MM.1S (cell line): ENCODE results near the gene PDXDC1.

ENCODE experiments used
- EZH2 ChIP-seq: fragments of 300-600 bp; sonication (generic); optimal IDR thresholded peaks from 2 replicates; pipeline ENCODE3; 2017; ENCODE audit warnings: low read depth, mild to moderate bottlenecking, antibody characterized with exemption, low read length, mixed read lengths
- EZH2phosphoT487 ChIP-seq: fragments of 300-600 bp; sonication (generic); IDR thresholded peaks from 2 replicates; pipeline ENCODE4 v1.6.1; 2018; ENCODE audit warnings: antibody characterized with exemption, low read length

DNA sequence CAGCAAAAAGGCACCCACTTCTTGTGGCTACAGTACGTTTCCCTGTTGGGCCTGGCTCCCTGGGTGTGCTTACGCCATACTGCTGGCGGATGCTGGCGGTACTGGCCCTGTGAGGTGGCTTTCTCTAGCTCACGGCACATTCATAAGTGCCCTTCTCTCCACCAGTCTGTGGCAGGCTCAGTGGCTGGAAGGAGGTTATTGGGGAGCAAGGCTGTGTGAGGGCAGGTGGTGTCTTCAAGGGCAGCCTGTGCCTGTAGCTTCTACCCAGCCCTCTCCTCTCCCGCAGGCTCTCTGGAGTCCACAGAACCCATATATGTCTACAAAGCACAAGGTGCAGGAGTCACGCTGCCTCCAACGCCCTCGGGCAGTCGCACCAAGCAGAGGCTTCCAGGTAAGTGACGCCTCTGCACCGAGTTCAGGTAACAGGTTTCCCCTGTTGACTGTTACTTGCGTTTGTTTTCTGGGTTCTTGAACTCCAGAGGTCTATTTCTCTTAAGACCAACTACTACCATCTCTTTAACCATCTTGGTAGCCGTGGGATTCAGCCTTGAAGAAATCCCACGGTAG is 60.4 kb downstream of the PDXDC1 start:
- TF ChIP-seq EZH2phosphoT487 (no peak), EZH2 (no peak)
